ENCODE results near the gene MEF2D. TPM values are rescaled to one million over a fixed set of nuclear protein-coding genes. Genes with fewer than 3 reads are reported as not detected.
A peak's percentile ranks its signal among the peaks of the same experiment; 100 is the strongest.

Gene MEF2D
- total RNA-seq, 1 experiment from 2014 or later = 54.1 TPM

DNA sequence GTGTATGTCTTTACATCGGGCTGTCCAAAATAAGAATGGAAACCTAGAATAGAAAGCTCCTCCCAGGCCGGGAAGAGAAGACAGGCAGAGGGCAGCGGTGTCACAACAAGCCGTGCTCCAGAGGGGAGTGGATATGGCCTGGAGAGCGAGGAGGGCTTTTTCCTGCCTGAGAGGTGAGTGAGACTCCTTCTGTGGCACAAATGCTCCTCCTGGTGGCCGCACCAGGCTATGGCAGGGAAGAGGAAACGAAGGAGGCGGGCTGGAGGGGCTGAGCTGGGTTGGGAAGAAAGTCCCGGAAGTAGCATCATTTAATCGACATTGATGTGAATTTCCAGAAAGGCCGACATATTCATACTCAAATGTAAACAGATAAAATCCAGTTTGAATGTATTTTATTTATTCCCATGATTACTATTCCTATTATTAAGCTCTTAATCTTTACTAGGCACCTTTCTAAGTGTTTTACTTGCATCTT lies 54.7 kb downstream of the MEF2D start:
- TF ChIP-seq, protein P1, sequence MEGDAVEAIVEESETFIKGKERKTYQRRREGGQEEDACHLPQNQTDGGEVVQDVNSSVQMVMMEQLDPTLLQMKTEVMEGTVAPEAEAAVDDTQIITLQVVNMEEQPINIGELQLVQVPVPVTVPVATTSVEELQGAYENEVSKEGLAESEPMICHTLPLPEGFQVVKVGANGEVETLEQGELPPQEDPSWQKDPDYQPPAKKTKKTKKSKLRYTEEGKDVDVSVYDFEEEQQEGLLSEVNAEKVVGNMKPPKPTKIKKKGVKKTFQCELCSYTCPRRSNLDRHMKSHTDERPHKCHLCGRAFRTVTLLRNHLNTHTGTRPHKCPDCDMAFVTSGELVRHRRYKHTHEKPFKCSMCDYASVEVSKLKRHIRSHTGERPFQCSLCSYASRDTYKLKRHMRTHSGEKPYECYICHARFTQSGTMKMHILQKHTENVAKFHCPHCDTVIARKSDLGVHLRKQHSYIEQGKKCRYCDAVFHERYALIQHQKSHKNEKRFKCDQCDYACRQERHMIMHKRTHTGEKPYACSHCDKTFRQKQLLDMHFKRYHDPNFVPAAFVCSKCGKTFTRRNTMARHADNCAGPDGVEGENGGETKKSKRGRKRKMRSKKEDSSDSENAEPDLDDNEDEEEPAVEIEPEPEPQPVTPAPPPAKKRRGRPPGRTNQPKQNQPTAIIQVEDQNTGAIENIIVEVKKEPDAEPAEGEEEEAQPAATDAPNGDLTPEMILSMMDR (IDR thresholded peaks at IDR 0.05; ENCODE audit: unreplicated experiment) = peak; percentile 98
- intact Hi-C loops (cut with micrococcal nuclease; ENCODE audit: unreplicated experiment) = no loop called here
- H3K27ac Mint-ChIP-seq (ENCODE audit: unreplicated experiment) = no peak overlapping the region
- CTCF ChIA-PET = interaction anchor here (0.6 to 2.0 kb wide), 21 partner anchors 9 to 179 kb away, joined by 3 to 163 read pairs (median 5); partner anchors contain the start of genes CCT3, MEF2D and TSACC
- peaks cover 72% of the 10 kb centered on the region for H3K27me3 Mint-ChIP-seq (ENCODE audit: unreplicated experiment)
- BruUV-seq (replicated peaks) = no TSS peak
- H3K9me3 Mint-ChIP-seq (ENCODE audit: low read depth, unreplicated experiment) = no peaks in the 10 kb centered on the region
- no peaks in the 10 kb centered on the region for H3K36me3 Mint-ChIP-seq (ENCODE audit: insufficient read depth, unreplicated experiment)
- no peak overlapping the region for H3K4me3 Mint-ChIP-seq (ENCODE audit: low read depth, unreplicated experiment)
- H3K4me1 Mint-ChIP-seq (ENCODE audit: low read depth, unreplicated experiment) = peaks cover under 1% of the 10 kb centered on the region
- DNase-seq = peak; percentile 94

DNA sequence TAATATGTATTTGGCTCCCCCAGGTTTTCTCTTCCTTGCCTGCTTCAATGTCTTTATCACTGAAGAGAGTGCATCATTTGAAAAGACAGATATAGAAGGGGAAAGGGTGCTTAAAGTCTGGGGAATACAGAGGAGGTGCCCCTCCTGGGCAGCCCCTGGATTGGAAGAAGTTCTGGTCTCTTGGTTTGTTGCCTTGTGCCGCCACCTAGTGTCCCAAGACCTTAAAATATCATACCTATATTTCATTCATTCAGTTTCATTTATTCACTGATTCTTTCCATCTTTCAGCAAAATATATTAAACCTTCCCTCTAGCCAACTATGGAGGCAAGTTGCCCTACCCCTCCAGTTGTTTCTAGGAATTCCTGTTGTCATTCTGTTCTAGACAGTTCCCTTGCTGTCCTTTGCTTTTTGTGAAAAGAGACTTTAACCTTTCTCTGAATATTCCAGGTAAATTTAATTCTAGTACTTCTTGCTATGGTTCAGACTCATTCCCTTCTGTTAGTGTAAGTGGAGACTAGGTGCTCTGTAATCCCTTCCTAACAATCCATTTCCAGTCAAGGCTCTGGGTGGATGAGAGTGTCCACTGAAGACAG lies 56.1 kb downstream of the MEF2D start:
- Mint-ChIP-seq H3K36me3 (ENCODE audit: insufficient read depth, unreplicated experiment) (no peaks in the 10 kb centered on the region), H3K4me1 (ENCODE audit: low read depth, unreplicated experiment) (no peaks in the 10 kb centered on the region), H3K4me3 (ENCODE audit: low read depth, unreplicated experiment) (no peak overlapping the region), H3K27ac (ENCODE audit: unreplicated experiment) (no peak overlapping the region), H3K27me3 (ENCODE audit: unreplicated experiment) (peaks cover 73% of the 10 kb centered on the region), H3K9me3 (ENCODE audit: low read depth, unreplicated experiment) (no peaks in the 10 kb centered on the region)
- TF ChIP-seq, protein P1 (IDR thresholded peaks at IDR 0.05; ENCODE audit: unreplicated experiment) = peak; percentile 75
- intact Hi-C loops (cut with micrococcal nuclease; ENCODE audit: unreplicated experiment) = loop anchor here (1.0 kb wide), 2 partner anchors 59 to 88 kb away; no protein-coding TSS in a partner anchor
- BruUV-seq (replicated peaks) = no TSS peak
- CTCF ChIA-PET = interaction anchor here (0.5 to 2.0 kb wide), 6 partner anchors 55 to 220 kb away, joined by 3 to 163 read pairs (median 8); no protein-coding TSS in a partner anchor
- peak; percentile 61 for DNase-seq

DNA sequence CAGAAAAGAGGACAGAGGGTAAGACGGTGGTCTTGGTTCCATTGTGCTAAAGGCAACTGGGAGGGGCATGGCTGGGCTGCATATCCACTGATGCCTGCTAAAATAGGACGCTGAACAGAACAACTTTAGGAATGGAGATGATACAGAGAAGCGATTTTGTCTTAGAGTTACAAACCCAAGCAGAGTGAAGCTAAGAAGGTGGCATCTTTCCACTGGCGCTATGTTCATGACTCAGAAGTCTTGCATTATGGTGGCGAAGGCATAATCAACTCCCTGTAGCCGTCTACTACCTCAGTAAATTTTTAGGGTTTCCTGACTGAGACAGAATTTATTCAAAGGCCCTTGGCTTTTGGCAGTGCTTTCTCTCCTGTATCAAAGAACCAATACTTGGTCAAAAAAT lies 57.3 kb downstream of the MEF2D start:
- TF ChIP-seq, protein P1 (IDR thresholded peaks at IDR 0.05; ENCODE audit: unreplicated experiment) = no peak
- DNase-seq = no peak
- Mint-ChIP-seq H3K9me3 (ENCODE audit: low read depth, unreplicated experiment) (no peaks in the 10 kb centered on the region), H3K27me3 (ENCODE audit: unreplicated experiment) (peaks cover 77% of the 10 kb centered on the region), H3K4me3 (ENCODE audit: low read depth, unreplicated experiment) (no peak overlapping the region), H3K4me1 (ENCODE audit: low read depth, unreplicated experiment) (no peaks in the 10 kb centered on the region), H3K27ac (ENCODE audit: unreplicated experiment) (no peak overlapping the region), H3K36me3 (ENCODE audit: insufficient read depth, unreplicated experiment) (no peaks in the 10 kb centered on the region)
- no TSS peak for BruUV-seq (replicated peaks)
- intact Hi-C loops (cut with micrococcal nuclease; ENCODE audit: unreplicated experiment) = no loop called here
- CTCF ChIA-PET = interaction anchor here (3.0 kb wide), 1 partner anchor 57 kb away, joined by 31 read pairs; no protein-coding TSS in a partner anchor

DNA sequence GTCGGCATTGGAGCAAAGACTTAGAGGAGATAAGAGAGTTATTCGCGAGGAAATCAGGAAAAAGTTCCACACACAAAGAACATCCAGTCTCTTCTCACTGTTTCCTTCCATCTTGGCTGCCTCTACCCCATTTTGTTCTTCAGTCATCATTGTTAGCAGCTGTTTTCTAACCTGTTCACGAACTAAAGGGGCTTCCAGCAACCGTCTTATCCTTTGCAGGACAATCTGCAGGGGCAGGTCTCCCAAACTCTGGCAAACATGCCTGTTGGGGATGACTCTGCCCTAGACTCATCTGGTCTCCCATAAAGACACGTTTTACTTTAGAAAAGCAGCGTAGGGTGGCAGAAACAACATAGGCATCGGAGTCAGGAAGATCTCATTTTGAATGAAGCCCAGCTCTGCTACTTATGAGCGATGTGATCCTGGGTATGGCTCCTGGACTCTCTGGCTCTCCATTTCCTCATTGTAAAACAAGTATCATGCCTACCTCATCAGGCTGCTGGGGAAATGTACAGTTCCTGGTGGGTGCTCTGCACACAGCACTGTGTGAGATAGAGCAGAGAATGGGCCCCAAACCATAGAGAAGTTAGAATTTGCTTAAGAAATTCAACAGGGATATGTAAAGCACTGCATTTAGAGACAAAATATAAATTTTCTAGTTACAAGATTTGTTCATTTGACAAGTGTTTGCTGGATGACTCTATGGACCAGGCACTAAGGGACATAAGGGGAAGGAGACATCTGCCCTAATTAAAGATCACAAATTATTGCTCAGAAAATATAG lies 59.7 kb downstream of the MEF2D start:
- CTCF ChIA-PET = interaction anchor here (1.4 to 3.0 kb wide), 3 partner anchors 55 to 57 kb away, joined by 4 to 31 read pairs (median 13); no protein-coding TSS in a partner anchor
- BruUV-seq (replicated peaks) = no TSS peak

More for the DNA sequence above, 59.7 kb downstream of the MEF2D start:
- intact Hi-C loops (cut with micrococcal nuclease; ENCODE audit: unreplicated experiment) = no loop called here
- Mint-ChIP-seq H3K36me3 (ENCODE audit: insufficient read depth, unreplicated experiment) (no peaks in the 10 kb centered on the region), H3K27ac (ENCODE audit: unreplicated experiment) (no peak overlapping the region), H3K4me3 (ENCODE audit: low read depth, unreplicated experiment) (no peak overlapping the region), H3K9me3 (ENCODE audit: low read depth, unreplicated experiment) (no peaks in the 10 kb centered on the region), H3K4me1 (ENCODE audit: low read depth, unreplicated experiment) (no peaks in the 10 kb centered on the region), H3K27me3 (ENCODE audit: unreplicated experiment) (peaks cover 78% of the 10 kb centered on the region)
- TF ChIP-seq, protein P1 (IDR thresholded peaks at IDR 0.05; ENCODE audit: unreplicated experiment) = no peak
- DNase-seq = no peak
